KBM-7 (cell line): ENCODE measurements around the gene CYYR1.
A peak's percentile ranks its signal among the peaks of the same experiment; 100 is the strongest.

Source experiments
- DNase-seq: peaks from one replicate; pipeline ENCODE4 v3.0.0-alpha.2; 2015
- in situ Hi-C: fragments of 300-500 bp; cut with MboI; formaldehyde crosslinking; loops from 2 replicates; pipeline ENCODE4 v1.14.3; 2020; ENCODE audit warnings: low sequenced_read_pairs, low pct_unique_long_range_greater_than_20kb, mixed read lengths

The CYYR1 gene

GRCh38 chr21:26448751-26449150 is 124.3 kb downstream of the CYYR1 start:
- in situ Hi-C loops: no loop called here
- DNase-seq: no peak

- no peak for DNase-seq
- in situ Hi-C loops: no loop called here
Observed at GRCh38 chr21:26447932-26448475, 125.1 kb downstream of the CYYR1 start.

DNA sequence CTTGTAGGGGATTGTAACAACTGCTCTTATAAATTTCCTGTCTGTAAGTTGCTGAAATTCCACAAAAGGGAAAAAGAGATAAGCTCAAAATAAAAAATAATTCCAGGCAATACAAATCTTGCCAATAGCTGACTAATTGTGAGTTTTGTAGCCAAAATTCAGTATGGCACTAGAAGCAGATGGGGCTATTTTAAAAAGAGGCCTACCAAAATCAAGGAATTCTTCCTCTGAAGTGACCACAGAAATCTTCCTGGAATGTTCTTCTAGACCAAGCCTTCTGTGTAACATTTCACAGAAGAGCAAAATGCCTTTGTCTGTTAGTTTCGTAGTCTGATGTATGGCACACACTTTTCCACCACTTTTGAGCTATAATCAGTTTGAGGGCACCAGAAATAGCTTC is 127.6 kb downstream of the CYYR1 start:
- in situ Hi-C loops: no loop called here
- no peak for DNase-seq

GRCh38 chr21:26444646-26445045 is 128.4 kb downstream of the CYYR1 start:
- in situ Hi-C loops: no loop called here
- no peak for DNase-seq

DNA sequence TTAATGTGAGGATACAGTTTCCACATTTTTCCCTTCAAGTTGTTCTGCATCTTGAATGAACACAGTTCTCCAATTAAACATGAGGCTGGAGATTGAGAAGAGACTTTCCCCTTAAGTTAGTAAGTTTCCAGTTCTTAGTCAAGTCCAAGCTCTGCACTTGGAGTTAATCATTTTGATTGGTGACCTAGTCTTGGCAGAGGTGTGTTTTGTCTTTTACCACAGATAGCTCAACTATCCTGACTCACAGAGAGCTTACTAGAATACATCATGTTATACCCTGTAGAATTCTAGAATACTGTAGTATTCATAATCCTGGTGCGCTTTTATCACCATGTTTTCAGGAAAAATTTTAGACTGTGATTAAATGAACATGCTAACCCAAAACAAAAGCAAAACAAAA is 129.2 kb downstream of the CYYR1 start:
- DNase-seq: no peak
- in situ Hi-C loops: no loop called here

- no peak for DNase-seq
Observed at GRCh38 chr21:26443291-26443690, 129.8 kb downstream of the CYYR1 start.

DNA sequence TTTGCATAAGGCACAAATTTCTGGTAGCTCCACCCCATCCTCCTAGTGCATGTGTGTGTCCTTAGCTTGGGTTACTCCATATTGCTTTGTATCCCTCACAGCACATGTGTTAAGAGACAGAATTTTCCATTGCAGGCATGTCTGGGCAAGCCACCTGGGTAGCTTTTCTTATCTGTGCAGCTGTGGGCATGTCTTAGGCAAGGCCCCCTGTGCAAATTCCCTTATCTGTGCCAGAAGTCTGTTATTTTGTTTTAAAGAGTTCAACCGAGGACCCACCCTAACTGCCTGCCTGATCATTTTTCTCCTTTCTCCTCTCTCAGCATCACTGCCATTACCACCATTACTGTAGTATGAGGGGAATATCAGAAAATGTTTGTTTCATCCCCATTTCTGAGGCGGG is 131.9 kb downstream of the CYYR1 start:
- DNase-seq: peak; percentile 29
- in situ Hi-C loops: no loop called here

More at GRCh38 chr21:26443291-26443690, 129.8 kb downstream of the CYYR1 start:
- in situ Hi-C loops: no loop called here

DNA sequence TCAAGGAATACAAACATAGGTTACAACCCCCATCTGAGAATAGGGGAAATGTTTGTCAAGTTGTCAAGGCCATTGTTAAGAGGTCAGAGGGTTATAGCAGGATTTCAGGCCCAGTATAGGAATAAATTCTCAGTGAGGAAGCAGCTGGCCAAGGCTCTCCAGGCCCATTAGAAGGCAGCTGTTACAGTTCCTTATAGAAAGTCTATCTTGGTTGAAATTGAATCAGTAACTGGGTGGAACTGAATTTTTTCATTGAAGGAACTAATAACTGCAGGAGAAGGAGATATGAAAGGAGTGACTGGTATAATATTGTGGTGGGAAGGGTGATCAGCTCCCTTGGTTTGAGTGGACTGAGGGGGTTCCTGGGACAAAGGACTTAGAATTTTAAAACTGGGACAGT is 134.1 kb downstream of the CYYR1 start:
- in situ Hi-C loops: no loop called here
- no peak for DNase-seq

DNA sequence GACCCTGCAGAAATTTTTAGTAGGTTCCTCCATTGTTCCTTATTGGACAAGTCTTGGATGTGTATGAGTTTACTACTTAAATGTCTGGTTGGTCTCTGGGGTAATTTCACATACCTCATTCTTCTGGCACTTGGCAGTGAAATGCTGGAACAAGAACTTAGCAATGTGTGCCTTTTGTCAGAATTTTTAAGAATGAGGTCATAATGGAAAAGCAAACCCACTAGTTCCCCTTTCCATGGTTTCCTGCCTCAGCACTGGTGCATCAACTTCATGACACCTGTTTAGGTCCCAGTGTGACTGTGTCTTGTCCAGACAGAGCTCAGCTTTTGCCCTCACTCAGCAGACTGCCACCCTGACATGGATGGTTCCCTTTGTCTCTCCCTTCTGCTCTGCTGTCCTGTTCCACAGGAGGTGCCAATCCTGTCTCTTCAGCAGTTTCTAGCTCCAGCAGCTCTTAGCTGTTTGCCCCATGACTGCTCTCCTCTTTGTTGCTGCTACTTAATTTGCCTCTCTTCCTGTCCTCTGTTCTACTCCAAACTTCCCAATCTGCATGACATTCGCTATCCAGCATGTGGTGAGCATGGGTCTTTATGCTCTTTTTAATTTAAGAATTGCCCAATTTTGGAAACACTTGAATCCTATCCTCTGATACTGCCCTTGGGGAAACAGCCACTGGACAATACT is 135.6 kb downstream of the CYYR1 start:
- in situ Hi-C loops: no loop called here
- DNase-seq: peak; percentile 19

GRCh38 chr21:26433386-26433785 is 139.7 kb downstream of the CYYR1 start:
- DNase-seq: no peak
- in situ Hi-C loops: no loop called here

- no peak for DNase-seq
- in situ Hi-C loops: no loop called here
Observed at GRCh38 chr21:26432410-26432809, 140.7 kb downstream of the CYYR1 start.

- DNase-seq: no peak
- in situ Hi-C loops: no loop called here
Observed at GRCh38 chr21:26425576-26425975, 147.5 kb downstream of the CYYR1 start.

GRCh38 chr21:26423511-26423910 is 149.6 kb downstream of the CYYR1 start:
- DNase-seq: no peak
- in situ Hi-C loops: no loop called here

DNA sequence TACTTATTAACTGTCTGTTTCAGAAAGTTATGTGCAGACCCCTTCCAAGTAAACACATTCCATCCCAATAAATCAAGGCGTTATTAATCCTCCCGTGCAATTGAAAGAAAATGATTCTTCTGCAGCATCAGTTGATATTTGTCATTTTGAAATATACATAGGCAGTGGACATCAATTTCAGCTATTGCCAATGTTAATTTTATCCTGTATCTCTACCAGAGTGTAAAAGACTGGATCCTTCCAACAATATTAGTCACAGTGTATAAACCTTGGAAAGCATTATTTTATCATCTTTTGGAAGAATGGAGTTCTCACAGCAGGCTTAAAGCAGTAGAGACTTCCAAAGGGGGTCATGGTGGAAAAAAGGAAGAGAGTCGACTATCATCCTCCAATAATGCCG is 150.4 kb downstream of the CYYR1 start:
- DNase-seq: no peak
- in situ Hi-C loops: no loop called here

GRCh38 chr21:26422138-26422537 is 150.9 kb downstream of the CYYR1 start:
- in situ Hi-C loops: no loop called here
- no peak for DNase-seq

- in situ Hi-C loops: no loop called here
- no peak for DNase-seq
Observed at GRCh38 chr21:26421724-26422123, 151.4 kb downstream of the CYYR1 start.
